Esophagus muscularis mucosa (tissue), 4 donors: ENCODE data around the gene MSI2. TPM values are rescaled to one million over a fixed set of nuclear protein-coding genes. Genes with fewer than 3 reads are reported as not detected.

Source experiments
- DNase-seq: peaks from one replicate; pipeline ENCODE4 v3.0.0-alpha.2; 2017; ENCODE audit errors: extremely low spot score
- H3K27ac ChIP-seq, 4 donors: fragments of 200-600 bp; sonication (generic); replicated peaks in 1 of 4; 1 replicate in 3 of 4; 2 replicates in 1 of 4; pipeline ENCODE4 v1.5.1; 2016 to 2019; ENCODE audit warnings: mild to moderate bottlenecking in 1 of 4
- H3K27me3 ChIP-seq, 4 donors: fragments of 200-600 bp; sonication (generic); one replicate each; pipeline versions ENCODE4 v1.5.1 to v1.6.0; 2016 to 2019
- H3K36me3 ChIP-seq, 4 donors: fragments of 200-600 bp; sonication (generic); one replicate each; pipeline ENCODE4 v1.5.1; 2016 to 2019
- H3K4me1 ChIP-seq, 4 donors: fragments of 200-600 bp; sonication (generic); one replicate each; pipeline ENCODE4 v1.5.1; 2016 to 2019
- H3K4me3 ChIP-seq, 4 donors: fragments of 200-600 bp; sonication (generic); 1 replicate in 2 of 4; 2 replicates in 2 of 4; pipeline ENCODE4 v1.5.1; 2016 to 2019; ENCODE audit warnings: mild to moderate bottlenecking in 4 of 4, moderate library complexity in 1 of 4
- H3K9me3 ChIP-seq, 4 donors: fragments of 200-600 bp; sonication (generic); 1 replicate in 3 of 4; 2 replicates in 1 of 4; pipeline ENCODE4 v1.5.1; 2016 to 2019
- CTCF ChIP-seq, 3 experiments: fragments of 200-600 bp in 2 of 3; fragments of 450-650 bp in 1 of 3; sonication (generic) in 2 of 3; IDR thresholded peaks; one replicate each; pipeline ENCODE4 v1.5.1; 2017 to 2019; ENCODE audit warnings: antibody characterized with exemption in 3 of 3, mild to moderate bottlenecking in 2 of 3, moderate library complexity in 1 of 3
- EP300 ChIP-seq: sonication (generic); formaldehyde crosslinking; IDR thresholded peaks from one replicate; pipeline ENCODE4 v1.6.1; 2017; ENCODE audit warnings: antibody characterized with exemption
- POLR2A ChIP-seq: fragments of 450-650 bp; IDR thresholded peaks from one replicate; pipeline ENCODE4 v1.6.1; 2017; ENCODE audit warnings: antibody characterized with exemption, moderate library complexity, mild to moderate bottlenecking, low read depth
- POLR2AphosphoS5 ChIP-seq, 2 donors: sonication (generic); formaldehyde crosslinking; IDR thresholded peaks; one replicate each; pipeline ENCODE4 v1.6.1; 2017; ENCODE audit warnings: antibody characterized with exemption in 2 of 2
- WGBS: methylation state at CpG from one replicate; pipeline ENCODE4 v1.1.5; 2018; 5-methylcytosine and 5-hydroxymethylcytosine counted together
- intact Hi-C: fragments of 100-400 bp; cut with DNase I; formaldehyde crosslinking; loops from one replicate; pipeline ENCODE4 v1.15.1; 2023
- total RNA-seq, 4 donors: library from RNA; depleted of rRNA; stranded (reverse); fragments of >200 nt; gene quantifications; one replicate each; pipeline versions ENCODE4 v1.1.0 to v1.2.1, GENCODE V29; 2016

Gene MSI2
- total RNA-seq, 4 donors from 2014 or later = 28.8 to 39.0 (median 29.6) TPM

DNA sequence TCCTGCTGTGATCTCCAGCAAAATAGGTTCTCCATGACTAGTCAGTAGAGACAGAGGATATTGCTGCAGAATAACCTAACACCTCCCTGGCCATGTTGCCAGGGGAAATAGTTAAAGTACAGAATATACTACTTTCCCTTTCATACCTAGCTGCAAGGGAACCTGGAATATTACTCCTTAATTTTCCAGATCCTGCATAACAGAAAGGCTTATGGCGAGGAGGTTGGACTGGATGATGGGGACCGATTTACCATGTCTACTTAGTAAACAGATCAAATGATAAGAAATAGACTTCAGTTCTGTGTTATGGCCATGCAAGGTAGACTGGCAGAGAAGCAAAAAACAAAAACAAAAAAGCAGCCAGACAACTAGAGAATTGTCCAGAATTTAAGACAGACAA is 117.4 kb downstream of the MSI2 start:
- peaks cover 4 to 11% (median 6%) of the 10 kb centered on the region in 4 donors for H3K4me1 ChIP-seq
- H3K27ac ChIP-seq = no peak overlapping the region
- no peaks in the 10 kb centered on the region for H3K27me3 ChIP-seq
- no peak for DNase-seq
- no peaks in the 10 kb centered on the region for H3K36me3 ChIP-seq
- 100% methylated on average over 2 of the region's 2 CpGs for WGBS
- intact Hi-C loops = no loop called here
- H3K9me3 ChIP-seq = peaks cover 0 to 7% (median 0%) of the 10 kb centered on the region in 4 donors
- no peak for TF ChIP-seq POLR2AphosphoS5 (IDR thresholded peaks at IDR 0.05)
- TF ChIP-seq POLR2A = no peak
- no peak for TF ChIP-seq CTCF (IDR thresholded peaks at IDR 0.05)
- no peak for TF ChIP-seq EP300
- H3K4me3 ChIP-seq = no peak overlapping the region

- no peak for TF ChIP-seq CTCF (IDR thresholded peaks at IDR 0.05)
- TF ChIP-seq POLR2AphosphoS5 (IDR thresholded peaks at IDR 0.05) = no peak
- TF ChIP-seq EP300 = no peak
- no peak for TF ChIP-seq POLR2A
Observed at GRCh38 chr17:57375040-57375769, 118.9 kb downstream of the MSI2 start.

GRCh38 chr17:57375770-57376225 is 119.5 kb downstream of the MSI2 start:
- H3K27ac ChIP-seq = no peak overlapping the region
- no peak for DNase-seq
- H3K27me3 ChIP-seq = no peaks in the 10 kb centered on the region
- peaks cover 0 to 7% (median 0%) of the 10 kb centered on the region in 4 donors for H3K9me3 ChIP-seq
- no peaks in the 10 kb centered on the region for H3K36me3 ChIP-seq
- H3K4me1 ChIP-seq = peaks cover 0 to 18% (median 13%) of the 10 kb centered on the region in 4 donors
- 88% methylated on average over 12 of the region's 12 CpGs for WGBS
- H3K4me3 ChIP-seq = no peak overlapping the region
- intact Hi-C loops = no loop called here
- TF ChIP-seq CTCF (IDR thresholded peaks at IDR 0.05) (no peak), POLR2AphosphoS5 (IDR thresholded peaks at IDR 0.05) (no peak), POLR2A (no peak), EP300 (no peak)

More at GRCh38 chr17:57375040-57375769, 118.9 kb downstream of the MSI2 start:
- Histone ChIP-seq H3K4me3 (no peak overlapping the region), H3K4me1 (peaks cover 4 to 16% (median 13%) of the 10 kb centered on the region in 4 donors), H3K9me3 (peaks cover 0 to 7% (median 0%) of the 10 kb centered on the region in 4 donors), H3K27me3 (no peaks in the 10 kb centered on the region), H3K36me3 (no peaks in the 10 kb centered on the region), H3K27ac (no peak overlapping the region)
- 88% methylated on average over 11 of the region's 11 CpGs for WGBS
- no peak for DNase-seq
- intact Hi-C loops = no loop called here

- no peaks in the 10 kb centered on the region for H3K27me3 ChIP-seq
- H3K4me1 ChIP-seq = peaks cover 0 to 18% (median 13%) of the 10 kb centered on the region in 4 donors
- H3K4me3 ChIP-seq = no peak overlapping the region
- H3K36me3 ChIP-seq = no peaks in the 10 kb centered on the region
- WGBS = 93% methylated on average over 7 of the region's 7 CpGs
- H3K9me3 ChIP-seq = peaks cover 0 to 7% (median 0%) of the 10 kb centered on the region in 4 donors
- intact Hi-C loops = no loop called here
- TF ChIP-seq CTCF (IDR thresholded peaks at IDR 0.05) = no peak
- TF ChIP-seq EP300 = no peak
- TF ChIP-seq POLR2A = no peak
- TF ChIP-seq POLR2AphosphoS5 (IDR thresholded peaks at IDR 0.05) = no peak
- no peak overlapping the region for H3K27ac ChIP-seq
- DNase-seq = no peak
Observed at GRCh38 chr17:57377094-57377493, 120.8 kb downstream of the MSI2 start.
